HepG2 (cell line): ENCODE data around the gene IFNA6.

Source experiments
- CTCF ChIP-seq: sonication (generic); formaldehyde crosslinking; IDR thresholded peaks from 2 replicates; pipeline ENCODE4 v1.5.0; 2020; ENCODE audit warnings: mild to moderate bottlenecking, missing genetic modification reagents, moderate library complexity
- GATAD1 ChIP-seq: IDR thresholded peaks from 2 replicates; pipeline ENCODE4 v1.6.1; 2016; ENCODE audit warnings: missing genetic modification reagents, missing compliant biosample characterization
- NFE2L1 ChIP-seq: sonication (generic); formaldehyde crosslinking; IDR thresholded peaks from 2 replicates; pipeline ENCODE4 v1.4.0; 2020; ENCODE audit warnings: missing genetic modification reagents, mild to moderate bottlenecking, borderline replicate concordance
- PCBP2 ChIP-seq: fragments of 200-400 bp; formaldehyde crosslinking; optimal IDR thresholded peaks from 2 replicates; pipeline ENCODE3; 2018; ENCODE audit warnings: low read length, low read depth; ENCODE audit not compliant: poor library complexity, severe bottlenecking
- POLR2A ChIP-seq, 2 experiments: IDR thresholded peaks; 2 replicates each; pipeline ENCODE4 v1.6.1; 2011; ENCODE audit warnings: low read depth in 2 of 2, low read length in 2 of 2, mild to moderate bottlenecking in 1 of 2, moderate library complexity in 1 of 2; ENCODE audit not compliant: insufficient read depth in 1 of 2
- RAD21 ChIP-seq: fragments of 450-650 bp; formaldehyde crosslinking; IDR thresholded peaks from 2 replicates; pipeline ENCODE4 v1.5.0; 2020; ENCODE audit warnings: mild to moderate bottlenecking
- RFX5 ChIP-seq: IDR thresholded peaks from 2 replicates; pipeline ENCODE4 v1.6.1; 2011; ENCODE audit warnings: low read depth, low read length, improper control_type of control experiment
- SP1 ChIP-seq, 2 experiments: fragments of 450-650 bp in 1 of 2; sonication (generic) in 1 of 2; formaldehyde crosslinking in 1 of 2; IDR thresholded peaks; 2 replicates each; pipeline versions ENCODE4 v1.4.0 to v1.6.1; 2016 to 2020; ENCODE audit warnings: missing genetic modification reagents in 1 of 2
- SUZ12 ChIP-seq: fragments of 150-350 bp; IDR thresholded peaks from 2 replicates; pipeline ENCODE4 v1.6.1; 2014; ENCODE audit warnings: low read depth, low read length
- TCF7 ChIP-seq: sonication (generic); IDR thresholded peaks from 2 replicates; pipeline ENCODE4 v1.6.1; 2016; ENCODE audit warnings: antibody characterized with exemption, low read depth
- TP53 ChIP-seq: sonication (generic); formaldehyde crosslinking; conservative IDR thresholded peaks from 2 replicates; pipeline ENCODE4 v1.4.0; 2020; ENCODE audit warnings: missing genetic modification reagents
- ZNF768 ChIP-seq: sonication (generic); formaldehyde crosslinking; IDR thresholded peaks from 2 replicates; pipeline ENCODE4 v1.4.0; 2020; ENCODE audit warnings: missing genetic modification reagents
- TF ChIP-seq, protein P1 (sequence below): sonication (generic); formaldehyde crosslinking; IDR thresholded peaks from 2 replicates; pipeline ENCODE4 v1.5.0; 2020; ENCODE audit warnings: missing genetic modification reagents
- TF ChIP-seq, protein P2 (sequence below): sonication (generic); formaldehyde crosslinking; IDR thresholded peaks from 2 replicates; pipeline ENCODE4 v1.4.0; 2020; ENCODE audit warnings: missing genetic modification reagents, low read depth, mild to moderate bottlenecking, borderline replicate concordance

DNA sequence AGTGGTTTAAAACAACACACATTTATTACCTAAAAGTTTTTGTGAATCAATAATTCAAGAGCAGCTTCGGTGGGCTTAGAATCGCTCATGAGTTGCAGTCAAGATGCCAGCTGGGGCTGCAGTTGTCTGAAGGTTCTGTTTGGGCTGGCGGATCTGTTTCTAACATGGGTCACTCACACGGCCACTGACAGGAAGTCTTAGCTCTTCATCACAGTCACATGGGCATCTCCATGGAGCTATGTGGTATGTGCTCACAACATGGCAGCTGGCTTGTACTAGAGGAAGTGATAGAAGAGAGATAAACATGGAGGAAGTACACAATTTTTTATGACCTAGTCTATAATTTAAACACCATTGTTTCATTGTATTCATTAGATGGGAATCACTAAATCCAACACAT lies 26.6 kb downstream of the IFNA6 start:
- TF ChIP-seq PCBP2 (no peak), SP1 (IDR thresholded peaks at IDR 0.05) (no peak), SP1 (CRISPR knock-in tag; IDR thresholded peaks at IDR 0.05) (no peak), RAD21 (CRISPR knock-in tag) (no peak), TCF7 (no peak), CTCF (no peak), POLR2A (IDR thresholded peaks at IDR 0.05; ENCODE audit: insufficient read depth in 1 of 2, low read depth in 2 of 2, low read length in 2 of 2) (no peak), TP53 (CRISPR knock-in tag) (no peak), SUZ12 (no peak), GATAD1 (CRISPR knock-in tag) (no peak), NFE2L1 (CRISPR knock-in tag) (no peak), RFX5 (no peak), ZNF768 (CRISPR knock-in tag) (no peak)
- TF ChIP-seq, protein P1, sequence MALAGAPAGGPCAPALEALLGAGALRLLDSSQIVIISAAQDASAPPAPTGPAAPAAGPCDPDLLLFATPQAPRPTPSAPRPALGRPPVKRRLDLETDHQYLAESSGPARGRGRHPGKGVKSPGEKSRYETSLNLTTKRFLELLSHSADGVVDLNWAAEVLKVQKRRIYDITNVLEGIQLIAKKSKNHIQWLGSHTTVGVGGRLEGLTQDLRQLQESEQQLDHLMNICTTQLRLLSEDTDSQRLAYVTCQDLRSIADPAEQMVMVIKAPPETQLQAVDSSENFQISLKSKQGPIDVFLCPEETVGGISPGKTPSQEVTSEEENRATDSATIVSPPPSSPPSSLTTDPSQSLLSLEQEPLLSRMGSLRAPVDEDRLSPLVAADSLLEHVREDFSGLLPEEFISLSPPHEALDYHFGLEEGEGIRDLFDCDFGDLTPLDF (CRISPR knock-in tag): no peak
- TF ChIP-seq, protein P2, sequence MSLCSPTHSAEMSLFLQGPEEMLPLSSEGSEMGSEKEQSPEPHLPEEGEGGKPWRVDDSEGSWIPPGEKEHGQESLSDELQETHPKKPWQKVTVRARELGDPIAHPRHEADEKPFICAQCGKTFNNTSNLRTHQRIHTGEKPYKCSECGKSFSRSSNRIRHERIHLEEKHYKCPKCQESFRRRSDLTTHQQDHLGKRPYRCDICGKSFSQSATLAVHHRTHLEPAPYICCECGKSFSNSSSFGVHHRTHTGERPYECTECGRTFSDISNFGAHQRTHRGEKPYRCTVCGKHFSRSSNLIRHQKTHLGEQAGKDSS: no peak
